OCI-LY1 (cell line): ENCODE data around the gene BABAM2.

Experiments used
- EZH2 ChIP-seq: fragments of 200-600 bp; sonication (generic), shearing (Covaris generic); IDR thresholded peaks from 2 replicates; pipeline ENCODE4 v1.8.0; 2017; ENCODE audit warnings: borderline replicate concordance, mixed run types, mild to moderate bottlenecking, antibody characterized with exemption, low read length, moderate library complexity, mixed read lengths
- TF ChIP-seq, protein P1 (sequence below): fragments of 200-600 bp; sonication (generic), shearing (Covaris generic); IDR thresholded peaks from 2 replicates; pipeline ENCODE4 v1.5.1; 2017; ENCODE audit warnings: mild to moderate bottlenecking, antibody characterized with exemption, low read length, moderate library complexity, mixed read lengths

DNA sequence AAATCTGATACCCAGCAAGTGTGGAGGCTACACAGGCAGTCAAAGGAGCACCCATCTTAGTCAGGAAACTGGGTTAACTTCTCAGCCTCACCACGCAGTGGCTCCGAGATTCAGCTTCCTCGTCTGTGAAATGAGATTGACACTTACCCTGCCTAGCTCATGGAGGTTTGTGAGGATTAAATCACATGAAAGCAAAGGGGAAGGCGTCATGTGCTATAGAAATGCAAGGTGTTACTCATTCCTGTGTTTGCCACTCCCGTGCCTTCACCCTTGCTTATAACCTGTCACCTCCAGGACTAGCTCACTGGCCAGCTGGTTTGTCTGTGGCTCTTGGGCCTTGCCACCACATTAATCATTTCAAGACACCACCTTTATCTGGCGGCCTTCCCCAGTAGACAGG is 383.2 kb downstream of the BABAM2 start:
- TF ChIP-seq, protein P1, sequence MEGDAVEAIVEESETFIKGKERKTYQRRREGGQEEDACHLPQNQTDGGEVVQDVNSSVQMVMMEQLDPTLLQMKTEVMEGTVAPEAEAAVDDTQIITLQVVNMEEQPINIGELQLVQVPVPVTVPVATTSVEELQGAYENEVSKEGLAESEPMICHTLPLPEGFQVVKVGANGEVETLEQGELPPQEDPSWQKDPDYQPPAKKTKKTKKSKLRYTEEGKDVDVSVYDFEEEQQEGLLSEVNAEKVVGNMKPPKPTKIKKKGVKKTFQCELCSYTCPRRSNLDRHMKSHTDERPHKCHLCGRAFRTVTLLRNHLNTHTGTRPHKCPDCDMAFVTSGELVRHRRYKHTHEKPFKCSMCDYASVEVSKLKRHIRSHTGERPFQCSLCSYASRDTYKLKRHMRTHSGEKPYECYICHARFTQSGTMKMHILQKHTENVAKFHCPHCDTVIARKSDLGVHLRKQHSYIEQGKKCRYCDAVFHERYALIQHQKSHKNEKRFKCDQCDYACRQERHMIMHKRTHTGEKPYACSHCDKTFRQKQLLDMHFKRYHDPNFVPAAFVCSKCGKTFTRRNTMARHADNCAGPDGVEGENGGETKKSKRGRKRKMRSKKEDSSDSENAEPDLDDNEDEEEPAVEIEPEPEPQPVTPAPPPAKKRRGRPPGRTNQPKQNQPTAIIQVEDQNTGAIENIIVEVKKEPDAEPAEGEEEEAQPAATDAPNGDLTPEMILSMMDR: no peak
- TF ChIP-seq EZH2: no peak
